ENCODE results near the gene CEP44.
A peak's percentile ranks its signal among the peaks of the same experiment; 100 is the strongest.
"Not testable (repeated sequence)": the region's sequence is repeated elsewhere in the genome, so short reads cannot be mapped to it uniquely, and the experiment has no call there.

Gene CEP44

DNA sequence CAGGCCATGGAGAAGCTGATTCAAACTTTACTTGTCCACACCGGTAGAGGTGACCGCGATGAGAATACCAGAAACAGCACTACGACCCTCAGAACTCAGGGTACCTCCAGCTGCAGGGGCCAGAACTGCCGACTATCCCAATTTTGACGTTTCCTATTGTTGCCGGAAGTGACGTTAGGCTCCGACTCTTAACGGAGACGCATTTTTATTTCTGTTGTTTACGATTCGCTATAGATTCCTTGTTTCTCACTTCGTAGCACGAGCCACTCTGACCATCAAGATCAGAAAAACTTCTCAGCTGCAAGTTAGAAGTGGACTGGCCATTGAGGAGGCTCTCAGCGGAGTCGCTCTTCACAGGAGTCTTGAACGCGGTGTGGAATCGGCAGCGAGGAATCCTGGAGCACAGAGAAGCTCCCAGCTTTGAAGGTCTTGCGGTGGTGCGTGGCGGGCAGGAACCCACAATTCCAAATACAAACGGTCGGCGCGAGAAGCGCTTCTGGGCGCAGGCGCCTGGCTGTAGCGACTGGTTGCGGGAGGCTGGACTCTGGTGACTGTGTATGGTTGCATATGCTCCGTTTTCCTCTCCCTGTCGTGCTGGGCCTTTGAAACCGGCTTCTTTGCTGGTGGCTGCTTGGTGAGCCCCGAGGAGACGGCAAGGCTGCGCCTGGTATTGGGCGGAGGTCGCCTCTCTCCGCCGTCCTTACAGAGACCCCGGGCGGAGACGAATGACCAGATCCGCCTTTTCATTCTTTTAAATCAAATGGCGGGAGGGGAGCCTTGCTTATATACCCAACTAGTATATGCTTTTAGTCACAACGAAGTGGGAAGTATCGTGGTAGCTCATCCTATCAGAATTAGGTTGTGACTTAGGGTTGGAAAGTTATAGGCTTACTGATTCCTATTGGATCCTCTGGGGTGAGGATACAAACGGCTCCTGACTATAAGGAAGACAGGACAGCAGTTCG lies at the start of gene CEP44, which contains the start of gene FBXO8:
Gene CEP44 (plus strand): TSS at position 405 of the 965 bp plus-strand sequence. CDS start 15,211 bp downstream, outside the sequence.
Gene FBXO8 (minus strand): TSS at position 161 of the 965 bp plus-strand sequence. CDS start 20,575 bp downstream, outside the sequence.
- peak; percentile 73 for DNase-seq

- DNase-seq, result no peak
Measured at GRCh38 chr4:174236359-174236758, 47.4 kb upstream of the CEP44 start.

GRCh38 chr4:174241162-174241561 lies 42.5 kb upstream of the CEP44 start:
- no peak for DNase-seq

DNA sequence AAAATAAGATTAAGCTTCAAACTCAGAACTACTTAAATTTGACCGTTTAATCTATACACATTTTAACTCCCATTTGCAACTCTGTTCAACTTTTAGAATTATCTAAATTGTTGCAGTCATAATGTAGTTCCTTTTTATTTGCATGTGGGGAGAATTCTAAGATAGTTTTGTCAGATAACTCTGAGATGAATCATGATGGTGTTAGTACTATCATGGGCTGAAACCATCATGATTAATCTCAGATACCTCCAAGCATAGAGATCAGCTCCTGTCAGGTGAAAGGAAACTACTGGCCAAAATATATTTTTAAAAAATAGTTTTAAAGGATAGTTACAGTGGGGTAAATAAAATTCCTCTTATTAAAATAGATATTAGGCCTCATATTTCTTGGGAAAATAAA lies 39.3 kb upstream of the CEP44 start:
- no peak for DNase-seq

- no peak for DNase-seq
Measured at GRCh38 chr4:174245714-174246113, 38.0 kb upstream of the CEP44 start.

GRCh38 chr4:174248407-174248806 lies 35.3 kb upstream of the CEP44 start:
- DNase-seq, result no peak

- DNase-seq, result no peak
Measured at GRCh38 chr4:174252412-174252811, 31.3 kb upstream of the CEP44 start.

DNA sequence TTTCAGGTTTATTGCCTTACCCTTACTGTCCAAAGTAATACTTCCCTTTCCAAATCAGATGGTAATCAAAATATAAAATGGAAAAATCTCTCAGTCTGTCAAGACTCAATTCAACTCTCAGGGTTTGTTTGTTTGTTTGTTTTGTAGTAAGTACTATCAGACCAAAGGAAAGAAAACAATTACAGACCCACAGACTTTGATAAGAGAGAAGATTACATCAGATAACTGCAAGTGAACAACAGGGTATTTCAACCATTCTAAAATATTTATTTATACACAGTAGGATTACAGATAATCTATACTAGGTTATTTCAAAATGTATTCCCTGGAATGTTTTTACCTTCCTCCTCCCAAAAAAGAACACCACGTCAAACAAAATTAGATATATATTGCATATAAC lies 29.1 kb upstream of the CEP44 start:
- DNase-seq, result no peak

- DNase-seq, result no peak
Measured at GRCh38 chr4:174255374-174255773, 28.3 kb upstream of the CEP44 start.

DNA sequence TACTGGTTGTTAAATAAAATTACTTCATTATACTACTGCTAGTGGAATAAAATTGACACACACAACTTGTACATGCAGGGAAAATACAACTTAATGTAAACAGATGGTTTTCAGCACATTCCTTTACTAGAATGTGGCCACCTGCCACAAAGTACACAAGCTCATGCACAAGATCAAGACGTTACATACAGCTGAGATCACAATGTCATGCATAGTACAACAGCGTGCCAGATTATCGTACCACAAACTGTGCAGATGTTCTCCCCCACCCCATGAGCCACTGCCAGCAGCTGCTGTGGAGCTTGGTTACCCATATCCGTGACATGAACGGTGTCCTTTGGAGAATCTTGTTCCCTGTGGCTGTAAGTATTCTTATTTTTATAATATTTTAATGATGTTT lies 27.9 kb upstream of the CEP44 start:
- no peak for DNase-seq

- no peak for DNase-seq
Measured at GRCh38 chr4:174256277-174256713, 27.4 kb upstream of the CEP44 start.

GRCh38 chr4:174259580-174259979 lies 24.1 kb upstream of the CEP44 start:
- no peak for DNase-seq

- no peak for DNase-seq
Measured at GRCh38 chr4:174260099-174260498, 23.6 kb upstream of the CEP44 start.

GRCh38 chr4:174261432-174261831 lies 22.3 kb upstream of the CEP44 start:
- not testable (repeated sequence) for DNase-seq

DNA sequence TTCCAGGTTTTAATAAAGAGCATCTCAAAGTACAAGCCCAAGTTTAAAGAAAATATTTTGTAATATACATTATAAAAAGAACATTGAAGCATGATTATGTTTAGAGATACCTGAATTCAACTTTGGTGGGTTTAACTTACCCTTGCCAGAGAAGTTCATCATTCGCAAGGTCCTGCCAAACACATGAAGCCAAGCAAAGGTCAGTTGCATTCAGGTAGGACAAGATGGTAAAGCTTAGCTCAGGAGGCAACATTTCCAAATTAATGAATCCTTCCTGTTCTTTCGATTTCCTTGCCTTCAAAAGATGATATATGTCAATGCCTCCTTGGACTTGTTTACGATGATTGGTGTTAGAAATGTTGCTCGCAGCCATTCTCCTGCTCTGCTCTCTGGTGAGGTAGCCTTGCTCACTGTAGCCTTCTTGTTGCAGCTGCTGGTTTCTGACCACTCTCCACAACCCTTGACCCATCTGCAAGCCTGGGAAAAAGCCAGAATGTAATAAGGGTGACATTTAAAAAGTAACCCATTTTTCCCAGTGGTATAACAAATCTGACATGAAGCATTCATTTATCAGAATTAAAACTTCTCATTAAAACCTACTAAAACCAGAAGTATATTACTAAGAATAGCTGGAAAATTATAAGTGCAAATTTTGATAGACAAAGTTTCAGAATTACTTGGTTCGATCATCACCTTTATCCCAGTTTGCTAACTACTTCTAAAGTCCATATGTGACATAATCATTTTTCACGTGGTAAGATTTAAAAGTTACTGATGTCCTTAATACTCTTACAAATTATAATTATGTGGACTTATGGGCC lies 20.9 kb upstream of the CEP44 start:
- no peak for DNase-seq

DNA sequence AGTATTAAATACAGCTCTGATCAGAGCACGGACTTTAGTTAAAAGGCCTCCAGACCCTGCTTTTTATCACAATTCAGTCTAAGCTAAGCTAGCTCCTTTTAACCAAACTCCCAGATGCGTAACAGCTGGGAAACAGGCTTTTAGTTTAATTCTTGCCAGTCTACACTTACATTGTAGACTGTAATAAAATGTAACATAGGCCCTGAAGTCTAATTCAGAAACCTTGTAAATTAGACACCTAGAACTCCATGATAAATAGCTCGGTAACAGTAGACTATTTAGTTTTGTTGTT lies 20.3 kb upstream of the CEP44 start:
- DNase-seq, result no peak

DNA sequence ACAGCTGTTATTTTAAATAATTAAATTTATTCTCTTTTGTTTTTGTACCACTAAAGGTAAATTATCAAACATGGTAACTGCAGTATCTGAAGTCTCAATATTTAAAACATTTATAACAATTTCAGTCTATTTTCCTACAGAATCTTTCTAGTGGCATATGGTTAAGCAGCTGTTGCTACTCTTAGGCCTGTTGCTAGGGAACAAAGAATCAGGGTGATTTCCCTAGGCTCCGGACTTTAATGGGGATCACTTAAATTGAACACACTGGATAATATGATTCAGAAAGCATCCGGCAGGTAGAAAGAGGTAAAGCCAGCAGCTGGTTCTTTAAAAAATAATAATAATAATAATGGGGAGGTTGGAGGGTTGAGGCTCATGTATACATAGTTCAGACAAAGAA lies 17.8 kb upstream of the CEP44 start:
- no peak for DNase-seq

DNA sequence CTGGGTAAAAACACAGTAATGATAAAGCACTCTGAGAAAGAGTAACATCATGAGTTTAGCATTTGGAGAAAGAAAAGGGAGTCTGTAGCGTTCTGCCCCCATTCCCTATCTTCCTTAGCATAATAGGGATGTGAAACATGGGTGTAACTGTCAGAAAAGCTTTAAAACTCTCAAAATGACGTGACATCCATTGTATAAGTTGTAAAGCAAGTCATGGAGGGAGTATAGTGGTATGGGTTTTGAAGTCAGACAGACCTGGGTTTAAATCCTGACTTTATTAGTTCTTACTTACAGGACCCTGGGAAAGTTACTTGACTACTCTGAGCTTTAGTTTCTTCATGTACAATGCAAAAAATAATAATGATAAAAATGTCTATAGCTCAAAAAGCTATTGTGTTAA lies 17.3 kb upstream of the CEP44 start:
- no peak for DNase-seq

DNA sequence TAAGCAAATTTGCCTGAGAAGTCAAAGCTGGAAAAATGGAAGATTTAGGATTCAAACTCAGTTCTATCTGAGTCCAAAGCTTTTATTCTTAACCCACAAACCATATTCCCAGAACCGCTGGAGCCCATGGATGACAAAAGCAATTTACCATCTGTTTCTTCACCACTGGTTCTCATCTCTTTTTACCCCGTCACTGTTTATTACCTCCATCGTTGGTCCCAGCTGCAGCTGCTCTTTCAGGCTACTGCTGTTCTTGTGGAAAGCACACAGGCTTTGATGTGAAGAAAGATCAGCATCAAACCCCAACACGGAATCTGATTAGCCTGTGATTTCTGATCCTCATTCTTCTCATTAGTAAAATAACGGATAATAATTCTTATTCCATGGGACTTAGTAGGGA lies 9.8 kb upstream of the CEP44 start:
- no peak for DNase-seq

DNA sequence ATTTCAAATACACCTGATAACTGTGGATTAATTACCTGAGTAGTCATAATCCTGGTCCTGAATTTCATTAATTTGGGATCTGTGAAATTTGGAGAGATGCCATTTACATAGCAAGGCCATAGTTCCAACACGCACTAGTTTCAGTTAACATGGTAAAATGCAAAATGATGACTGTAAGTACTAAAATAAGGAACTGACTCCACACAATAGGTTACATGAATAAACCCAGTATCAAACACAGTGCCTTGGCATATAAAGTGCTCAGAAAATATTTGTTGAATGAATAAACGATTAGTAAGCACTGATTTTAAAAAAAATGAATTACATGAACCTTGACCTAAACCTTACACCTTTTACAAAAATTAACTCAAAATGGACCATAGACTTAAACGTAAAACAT lies 9.3 kb upstream of the CEP44 start:
- DNase-seq, result no peak

DNA sequence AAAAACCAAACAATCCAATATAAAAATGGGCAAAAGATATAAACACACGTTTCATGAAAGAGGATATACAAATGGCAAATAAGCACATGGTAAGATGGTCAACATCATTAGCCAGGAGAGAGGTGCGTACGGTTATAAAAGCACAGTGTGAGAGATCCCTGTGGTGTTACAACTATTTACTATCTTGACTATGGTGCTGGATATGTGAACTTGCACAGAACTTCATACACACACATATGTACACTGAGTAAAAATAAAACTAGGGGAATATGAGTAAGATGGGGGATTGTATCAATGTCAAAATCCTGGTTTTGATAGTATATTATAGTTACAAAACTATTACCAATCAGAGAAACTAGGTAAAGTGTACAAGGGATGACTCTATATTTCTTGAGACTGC lies 8.6 kb upstream of the CEP44 start:
- DNase-seq, result no peak

GRCh38 chr4:174277433-174277832 lies 6.3 kb upstream of the CEP44 start:
- DNase-seq, result no peak

DNA sequence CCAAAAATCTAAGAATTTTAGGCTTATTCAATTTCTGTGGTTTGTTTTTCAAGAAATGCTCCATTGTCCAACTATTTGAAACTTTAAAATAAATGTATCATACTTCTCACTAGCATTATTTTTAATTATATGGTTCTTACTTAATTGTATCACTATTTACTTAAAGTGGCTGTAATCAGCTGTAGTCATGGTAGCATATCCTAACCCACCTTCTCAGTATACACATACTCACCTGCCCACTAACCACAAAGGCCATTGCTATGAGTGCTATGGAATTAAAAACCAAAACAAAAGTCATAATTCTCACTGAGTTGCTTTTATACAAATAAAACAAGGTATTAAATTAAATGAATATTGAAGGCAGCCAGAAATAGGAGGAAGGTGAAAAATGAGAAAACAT lies 5.2 kb upstream of the CEP44 start:
- DNase-seq, result no peak
